GM08714 (cell line): ENCODE data around the gene PIBF1.
"Not testable (repeated sequence)": the region's sequence is repeated elsewhere in the genome, so short reads cannot be mapped to it uniquely, and the experiment has no call there.

Experiments used
- H3K4me3 ChIP-seq: fragments of 200-500 bp; sonication (Bioruptor generic); 2 replicates; pipeline ENCODE4 v1.5.1; 2014; ENCODE audit warnings: mild to moderate bottlenecking, low read length, inconsistent platforms
- ZNF274 ChIP-seq: IDR thresholded peaks from 2 replicates; pipeline ENCODE4 v1.6.1; 2012; ENCODE audit warnings: mild to moderate bottlenecking, low read depth, low read length

The PIBF1 gene

GRCh38 chr13:73000027-73000674, 218.2 kb downstream of the PIBF1 start:
- no peak for TF ChIP-seq ZNF274

DNA sequence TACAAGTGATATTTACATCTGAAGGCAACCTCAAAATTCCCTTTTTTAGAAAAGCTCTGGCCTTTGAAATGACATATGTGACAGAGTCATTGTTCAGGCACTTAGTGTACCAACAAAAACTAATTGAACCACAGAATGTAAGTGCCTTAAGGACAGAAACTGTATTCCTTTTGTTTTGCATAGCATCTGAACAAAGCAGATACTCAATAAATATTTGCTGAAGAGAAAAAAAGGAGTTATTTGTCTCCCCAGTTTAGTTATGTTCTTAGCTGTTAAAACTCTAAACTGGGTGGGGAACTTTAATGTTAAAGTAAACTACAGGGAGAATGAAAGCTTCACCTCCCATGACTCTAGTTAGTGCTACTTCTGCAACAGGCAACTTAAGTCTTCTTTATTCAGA, 220.0 kb downstream of the PIBF1 start:
- no peak for TF ChIP-seq ZNF274
- no peak overlapping the region for H3K4me3 ChIP-seq

More at GRCh38 chr13:73000027-73000674, 218.2 kb downstream of the PIBF1 start:
- no peak overlapping the region for H3K4me3 ChIP-seq

- no peak for TF ChIP-seq ZNF274
- H3K4me3 ChIP-seq: no peak overlapping the region
Measured at GRCh38 chr13:73011751-73012150, 229.8 kb downstream of the PIBF1 start.

GRCh38 chr13:73015805-73016204, 233.9 kb downstream of the PIBF1 start:
- H3K4me3 ChIP-seq: no peak overlapping the region
- no peak for TF ChIP-seq ZNF274

DNA sequence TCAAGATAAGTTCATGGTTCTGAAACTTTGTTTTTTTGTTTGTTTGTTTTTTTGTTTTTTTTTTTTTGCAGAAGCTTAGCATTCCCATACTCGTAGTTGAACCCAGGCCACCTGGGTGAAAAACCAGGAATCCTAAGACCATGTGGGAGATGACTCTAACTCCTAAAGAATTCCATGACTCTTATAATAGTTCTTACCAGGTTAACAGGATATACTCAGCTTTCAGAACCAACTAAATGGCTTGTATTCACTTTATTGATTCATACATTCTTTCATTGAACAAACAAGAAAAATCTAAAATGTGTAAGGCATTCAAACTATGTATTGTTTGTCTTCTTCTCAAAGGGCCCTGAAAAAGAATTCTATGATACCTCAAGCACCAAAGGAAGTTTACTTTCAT, 236.4 kb downstream of the PIBF1 start:
- TF ChIP-seq ZNF274: no peak

DNA sequence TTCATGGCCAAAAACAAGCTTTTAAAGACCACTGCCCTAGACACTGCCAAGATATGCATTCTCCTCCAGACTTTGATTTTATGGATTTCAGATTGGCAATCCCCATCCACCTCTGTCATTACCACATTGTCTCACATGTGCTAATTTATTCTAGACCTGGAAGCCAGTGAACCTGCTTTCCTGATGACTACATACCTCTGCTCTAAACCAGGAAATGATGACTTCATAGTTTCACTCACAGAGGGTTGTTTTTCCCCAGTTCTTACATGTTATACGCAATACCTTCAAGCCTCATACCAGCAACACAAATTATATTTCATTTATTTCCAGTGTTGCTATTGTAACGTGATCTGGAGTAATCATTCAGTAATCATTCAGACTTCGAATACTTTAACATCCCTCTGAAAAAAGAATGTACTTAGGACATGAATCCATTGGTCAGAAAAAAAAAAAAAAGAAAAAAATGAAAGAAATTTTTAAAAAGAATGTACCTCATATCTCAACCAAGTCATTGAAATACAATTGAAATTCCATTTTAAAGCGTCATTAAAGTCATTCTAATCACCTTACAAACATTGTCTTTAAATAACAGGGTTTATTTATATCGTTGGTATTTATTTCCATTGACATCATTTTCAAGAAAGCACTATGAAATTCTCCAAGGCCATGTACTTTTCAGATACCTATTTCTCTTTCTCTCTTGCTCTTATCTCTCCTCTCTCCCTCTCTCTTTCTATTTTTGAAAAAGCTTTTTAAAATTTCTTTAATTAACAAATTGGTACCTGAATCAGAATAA, 243.5 kb downstream of the PIBF1 start:
- TF ChIP-seq ZNF274: no peak
- no peak overlapping the region for H3K4me3 ChIP-seq

More for the DNA sequence above, 236.4 kb downstream of the PIBF1 start:
- H3K4me3 ChIP-seq: no peak overlapping the region

DNA sequence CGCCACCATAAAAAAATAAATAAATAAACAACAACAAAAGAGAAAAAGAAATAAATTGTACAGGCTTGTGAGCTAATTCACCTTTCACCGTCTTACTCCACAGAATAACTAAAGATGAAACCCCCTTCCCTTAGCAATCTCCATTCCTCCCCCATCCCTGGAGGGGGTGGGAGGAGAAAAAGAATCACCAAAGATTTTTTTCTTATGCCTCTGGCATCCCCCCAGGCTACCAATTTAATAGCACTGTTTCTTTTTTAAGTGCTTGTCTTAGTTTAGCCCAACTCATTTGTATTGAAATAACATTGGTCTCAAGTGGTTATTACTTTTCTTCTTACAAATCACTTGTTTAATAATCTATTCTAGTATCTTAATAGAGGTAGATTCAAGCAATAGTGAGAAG, 253.0 kb downstream of the PIBF1 start:
- TF ChIP-seq ZNF274: no peak

GRCh38 chr13:73035660-73036059, 253.7 kb downstream of the PIBF1 start:
- TF ChIP-seq ZNF274: no peak
- no peak overlapping the region for H3K4me3 ChIP-seq

More for the DNA sequence above, 253.0 kb downstream of the PIBF1 start:
- H3K4me3 ChIP-seq: no peak overlapping the region

- TF ChIP-seq ZNF274: no peak
- no peak overlapping the region for H3K4me3 ChIP-seq
Measured at GRCh38 chr13:73036566-73036965, 254.6 kb downstream of the PIBF1 start.

- TF ChIP-seq ZNF274: no peak
- no peak overlapping the region for H3K4me3 ChIP-seq
Measured at GRCh38 chr13:73038064-73038463, 256.1 kb downstream of the PIBF1 start.

DNA sequence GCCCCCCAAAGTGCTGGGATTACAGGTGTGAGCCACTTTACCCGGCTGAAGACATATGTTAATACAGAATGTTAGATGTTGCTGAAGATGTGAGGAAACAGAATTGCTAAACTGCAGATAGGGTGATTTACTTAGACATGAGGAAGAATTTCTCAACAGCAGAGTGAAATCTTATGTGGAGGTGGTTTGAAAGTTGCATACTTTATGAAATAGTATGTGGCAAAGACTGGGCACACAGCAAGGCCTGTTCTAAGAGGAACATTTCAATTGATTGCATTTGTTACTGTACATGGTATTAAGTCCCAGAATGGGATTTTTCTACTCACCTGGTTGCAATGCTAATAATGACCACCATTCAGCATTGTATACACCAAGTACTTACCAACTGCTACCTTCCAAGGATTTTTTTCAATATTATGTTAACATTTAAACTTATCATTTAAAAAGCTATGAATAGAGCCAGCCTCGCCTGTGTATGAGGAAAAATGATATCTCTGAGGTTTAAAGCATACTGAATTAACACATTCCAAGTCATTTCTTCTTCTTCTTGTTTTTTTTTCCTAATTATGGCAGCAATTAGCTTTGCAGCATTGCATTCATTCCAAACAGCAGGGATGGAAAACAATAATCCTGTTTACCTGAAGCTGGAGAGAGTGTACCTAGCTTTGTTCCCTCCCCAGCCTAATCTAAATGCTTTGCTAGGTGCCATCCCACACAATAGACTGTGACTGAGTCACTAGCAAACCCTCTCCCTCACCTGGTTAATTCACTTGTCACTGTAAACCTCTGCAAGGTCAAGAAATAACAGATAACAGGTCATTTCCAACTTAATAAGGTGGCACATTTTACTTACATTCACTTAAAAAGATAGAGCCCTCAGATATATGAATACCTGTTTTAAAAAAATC, 257.5 kb downstream of the PIBF1 start:
- TF ChIP-seq ZNF274: no peak
- H3K4me3 ChIP-seq: no peak overlapping the region

GRCh38 chr13:73040484-73040883, 258.6 kb downstream of the PIBF1 start:
- no peak for TF ChIP-seq ZNF274
- H3K4me3 ChIP-seq: no peak overlapping the region

DNA sequence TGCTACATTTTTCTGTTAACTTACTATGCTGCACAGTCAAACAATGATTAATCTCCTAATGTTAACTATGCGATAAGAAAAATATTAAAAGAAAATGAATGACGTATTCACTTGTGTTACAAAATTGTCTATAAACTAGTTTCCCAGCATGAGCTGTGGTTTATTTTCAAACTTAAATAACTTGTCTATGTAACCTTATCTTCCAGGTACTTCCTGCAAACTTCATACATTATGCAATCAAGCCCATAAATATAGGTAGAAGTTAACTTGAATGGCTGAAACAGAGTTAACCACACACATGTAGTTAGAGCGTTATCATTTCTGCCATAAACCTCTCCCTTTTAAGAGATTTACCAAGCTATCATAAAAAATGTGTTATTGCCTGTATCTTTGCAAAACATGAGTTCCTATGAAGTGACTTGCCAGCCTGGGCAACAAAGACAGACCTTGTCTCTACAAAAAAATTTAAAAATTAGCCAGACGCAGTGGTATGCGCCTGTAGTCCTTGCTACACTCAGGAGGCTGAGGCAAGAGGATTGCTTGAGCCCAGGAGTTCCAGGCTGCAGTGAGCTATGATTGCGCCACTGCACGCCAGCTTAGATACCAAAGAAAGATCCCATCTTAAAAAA, 259.1 kb downstream of the PIBF1 start:
- TF ChIP-seq ZNF274: no peak
- no peak overlapping the region for H3K4me3 ChIP-seq

GRCh38 chr13:73045031-73045430, 263.1 kb downstream of the PIBF1 start:
- no peak for TF ChIP-seq ZNF274
- no peak overlapping the region for H3K4me3 ChIP-seq

DNA sequence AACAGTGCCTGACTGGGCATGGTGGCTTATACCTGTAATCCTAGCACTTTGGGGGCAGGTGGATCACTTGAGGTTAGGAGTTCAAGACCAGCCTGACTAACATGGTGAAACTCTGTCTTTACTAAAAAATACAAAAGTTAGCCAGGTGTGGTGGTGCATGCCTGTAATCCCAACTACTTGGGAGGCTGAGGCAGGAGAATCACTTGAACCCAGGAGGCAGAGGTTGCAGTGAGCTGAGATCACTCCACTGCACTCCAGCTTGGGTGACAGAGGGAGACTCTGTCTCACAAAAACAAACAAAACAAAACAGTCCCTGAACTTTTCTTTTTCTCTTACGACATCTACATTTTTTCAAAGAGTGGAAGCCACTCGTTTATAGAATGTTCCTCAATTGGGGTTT, 266.7 kb downstream of the PIBF1 start:
- H3K4me3 ChIP-seq: not testable (repeated sequence)
